Activated naive CD4-positive, alpha-beta T cell treated with anti-CD3 and anti-CD28 coated beads, Interleukin-2, amount 50 U/mL, for 24 hours (primary cell): ENCODE results near the gene DSN1.
"Not testable (repeated sequence)": the region's sequence is repeated elsewhere in the genome, so short reads cannot be mapped to it uniquely, and the experiment has no call there.

Experiments
- H3K27ac Mint-ChIP-seq: one replicate; pipeline ENCODE4 v1.8.0; 2021; ENCODE audit warnings: mild to moderate bottlenecking, mixed read lengths
- H3K27me3 Mint-ChIP-seq: one replicate; pipeline ENCODE4 v1.8.0; 2021; ENCODE audit warnings: mixed read lengths
- H3K36me3 Mint-ChIP-seq: one replicate; pipeline ENCODE4 v1.8.0; 2021; ENCODE audit warnings: mixed read lengths
- H3K4me1 Mint-ChIP-seq: one replicate; pipeline ENCODE4 v1.8.0; 2021; ENCODE audit warnings: mixed read lengths
- H3K4me3 Mint-ChIP-seq: one replicate; pipeline ENCODE4 v1.8.0; 2021; ENCODE audit warnings: mild to moderate bottlenecking, mixed read lengths
- H3K9me3 Mint-ChIP-seq: one replicate; pipeline ENCODE4 v1.8.0; 2021; ENCODE audit warnings: mixed read lengths

The DSN1 gene

GRCh38 chr20:36804425-36804824 is 30.9 kb upstream of the DSN1 start:
- Mint-ChIP-seq H3K9me3 (no peaks in the 10 kb centered on the region), H3K27me3 (no peaks in the 10 kb centered on the region), H3K27ac (no peak overlapping the region), H3K4me1 (no peaks in the 10 kb centered on the region), H3K4me3 (no peak overlapping the region), H3K36me3 (peaks cover 2% of the 10 kb centered on the region)

DNA sequence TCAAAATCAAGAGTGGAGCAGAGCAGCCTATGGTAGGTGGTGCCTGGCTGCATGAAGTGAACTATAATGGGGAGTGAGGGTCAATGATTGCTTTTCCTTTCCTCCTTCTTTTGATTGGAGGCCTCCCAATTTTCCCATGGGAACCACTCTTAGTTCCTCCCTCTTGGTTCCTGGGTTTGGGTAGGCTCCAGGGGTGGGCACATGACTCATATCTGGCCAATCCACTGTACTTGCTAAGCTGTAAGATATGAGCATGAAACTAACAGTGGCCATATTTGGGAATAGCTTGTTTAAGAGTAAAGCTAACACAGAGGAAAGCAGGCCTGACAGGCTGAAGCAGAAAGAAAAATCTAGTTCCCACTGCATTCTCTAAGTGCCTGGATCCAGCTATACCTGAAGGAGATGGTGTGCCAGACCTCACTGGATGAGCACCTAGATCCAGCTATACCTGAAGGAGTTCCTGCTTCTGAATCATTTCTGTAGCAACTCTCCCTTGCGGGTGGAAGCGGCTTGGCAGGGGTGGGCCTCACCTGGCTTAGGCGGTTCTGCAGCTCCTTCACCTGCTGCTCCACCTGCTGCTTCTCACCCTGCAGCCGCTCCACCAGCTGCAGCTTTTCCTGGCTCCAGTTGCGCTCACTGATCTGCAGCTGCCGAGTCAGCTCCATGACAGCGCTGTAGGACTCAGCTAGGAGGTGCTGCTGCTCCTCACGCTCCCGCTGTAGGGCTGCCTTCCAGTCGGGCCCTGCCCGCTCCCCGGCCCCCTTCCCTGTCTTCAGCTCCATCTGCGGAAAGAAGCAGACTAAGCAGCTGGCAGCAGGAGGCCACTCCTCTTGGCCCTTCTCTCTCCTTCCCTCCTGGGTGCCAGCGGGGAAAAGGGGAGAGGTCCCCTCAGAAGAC is 29.0 kb upstream of the DSN1 start:
- no peaks in the 10 kb centered on the region for H3K4me1 Mint-ChIP-seq
- H3K4me3 Mint-ChIP-seq = no peak overlapping the region
- no peak overlapping the region for H3K27ac Mint-ChIP-seq
- H3K27me3 Mint-ChIP-seq = no peaks in the 10 kb centered on the region
- peaks cover 2% of the 10 kb centered on the region for H3K36me3 Mint-ChIP-seq
- H3K9me3 Mint-ChIP-seq = no peaks in the 10 kb centered on the region

DNA sequence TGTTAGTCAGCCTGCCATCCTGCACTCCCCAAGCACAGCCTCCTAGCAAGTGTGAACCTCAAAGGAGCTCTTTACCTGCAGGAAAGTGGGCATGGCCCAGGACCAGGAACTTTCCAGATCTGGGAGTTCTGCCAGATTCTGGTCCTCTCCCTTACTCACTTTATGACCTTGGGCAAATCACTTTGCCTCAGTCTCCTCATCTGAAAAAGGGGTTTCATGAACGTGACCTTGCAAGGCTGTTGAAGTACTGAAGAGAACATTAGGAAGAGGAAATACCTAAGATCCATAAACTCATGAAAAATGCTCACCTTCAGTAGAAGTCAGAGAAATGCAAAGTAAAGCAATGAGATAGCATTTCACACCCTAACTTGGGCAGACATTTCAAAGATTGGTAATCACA is 26.8 kb upstream of the DSN1 start:
- H3K36me3 Mint-ChIP-seq = peaks cover 2% of the 10 kb centered on the region
- no peaks in the 10 kb centered on the region for H3K4me1 Mint-ChIP-seq
- no peak overlapping the region for H3K27ac Mint-ChIP-seq
- no peaks in the 10 kb centered on the region for H3K9me3 Mint-ChIP-seq
- no peak overlapping the region for H3K4me3 Mint-ChIP-seq
- no peaks in the 10 kb centered on the region for H3K27me3 Mint-ChIP-seq

- not testable (repeated sequence) for H3K4me3 Mint-ChIP-seq, H3K4me1 Mint-ChIP-seq, H3K9me3 Mint-ChIP-seq, H3K27me3 Mint-ChIP-seq, H3K36me3 Mint-ChIP-seq, H3K27ac Mint-ChIP-seq
Observed at GRCh38 chr20:36799313-36799712, 25.8 kb upstream of the DSN1 start.

DNA sequence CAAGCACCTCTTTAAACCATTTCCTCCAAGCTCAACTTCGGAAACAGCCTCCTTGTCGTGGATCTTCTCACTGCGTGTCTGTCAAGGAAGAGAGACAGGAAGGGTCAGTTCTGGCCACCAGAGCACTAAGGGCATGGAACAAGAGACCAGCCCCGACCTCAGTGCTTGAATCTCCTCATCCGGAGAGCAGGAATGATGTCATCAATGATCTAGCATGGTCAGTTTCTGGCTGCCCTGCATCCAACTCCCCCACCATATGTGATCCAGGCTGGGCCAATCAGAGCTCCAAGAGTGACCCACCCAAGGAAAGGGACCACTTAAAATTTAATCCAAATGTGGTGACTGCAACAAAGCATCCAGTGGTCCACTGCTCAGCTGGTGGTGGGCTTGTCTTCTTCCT is 23.3 kb upstream of the DSN1 start:
- Mint-ChIP-seq H3K4me1 (no peaks in the 10 kb centered on the region), H3K9me3 (no peaks in the 10 kb centered on the region), H3K27ac (no peak overlapping the region), H3K27me3 (no peaks in the 10 kb centered on the region), H3K4me3 (no peak overlapping the region), H3K36me3 (no peaks in the 10 kb centered on the region)

- no peaks in the 10 kb centered on the region for H3K9me3 Mint-ChIP-seq
- no peaks in the 10 kb centered on the region for H3K4me1 Mint-ChIP-seq
- H3K27ac Mint-ChIP-seq = no peak overlapping the region
- H3K36me3 Mint-ChIP-seq = no peaks in the 10 kb centered on the region
- H3K27me3 Mint-ChIP-seq = no peaks in the 10 kb centered on the region
- no peak overlapping the region for H3K4me3 Mint-ChIP-seq
Observed at GRCh38 chr20:36796117-36796516, 22.6 kb upstream of the DSN1 start.

GRCh38 chr20:36795691-36796090 is 22.1 kb upstream of the DSN1 start:
- Mint-ChIP-seq H3K9me3 (no peaks in the 10 kb centered on the region), H3K36me3 (no peaks in the 10 kb centered on the region), H3K4me3 (no peak overlapping the region), H3K4me1 (no peaks in the 10 kb centered on the region), H3K27ac (no peak overlapping the region), H3K27me3 (no peaks in the 10 kb centered on the region)

DNA sequence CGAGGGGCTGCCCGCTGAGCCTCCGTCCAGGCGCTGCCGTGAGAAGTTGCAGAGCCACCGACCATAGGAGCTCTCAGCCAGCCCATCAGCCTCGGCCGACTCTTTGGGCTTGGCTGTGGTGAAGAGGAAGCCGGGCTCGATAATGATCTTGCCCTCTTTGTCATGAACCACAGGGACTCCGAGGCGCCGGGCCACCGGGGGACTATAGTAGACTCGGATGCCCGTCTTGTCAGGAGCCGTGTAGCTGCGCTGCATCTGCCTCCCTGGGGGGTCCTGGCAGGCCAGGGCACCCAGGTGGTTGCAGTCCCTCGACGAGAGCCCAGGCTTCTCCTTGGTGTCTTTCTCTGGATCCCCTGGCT is 20.5 kb upstream of the DSN1 start:
- no peaks in the 10 kb centered on the region for H3K9me3 Mint-ChIP-seq
- H3K27me3 Mint-ChIP-seq = no peaks in the 10 kb centered on the region
- no peak overlapping the region for H3K27ac Mint-ChIP-seq
- H3K4me1 Mint-ChIP-seq = no peaks in the 10 kb centered on the region
- no peak overlapping the region for H3K4me3 Mint-ChIP-seq
- H3K36me3 Mint-ChIP-seq = no peaks in the 10 kb centered on the region

GRCh38 chr20:36793294-36794115 is 19.9 kb upstream of the DSN1 start:
- no peaks in the 10 kb centered on the region for H3K36me3 Mint-ChIP-seq
- H3K4me1 Mint-ChIP-seq = no peaks in the 10 kb centered on the region
- no peak overlapping the region for H3K4me3 Mint-ChIP-seq
- no peak overlapping the region for H3K27ac Mint-ChIP-seq
- H3K27me3 Mint-ChIP-seq = no peaks in the 10 kb centered on the region
- H3K9me3 Mint-ChIP-seq = no peaks in the 10 kb centered on the region

- H3K27ac Mint-ChIP-seq = no peak overlapping the region
- H3K36me3 Mint-ChIP-seq = no peaks in the 10 kb centered on the region
- H3K4me3 Mint-ChIP-seq = no peak overlapping the region
- H3K27me3 Mint-ChIP-seq = no peaks in the 10 kb centered on the region
- no peaks in the 10 kb centered on the region for H3K9me3 Mint-ChIP-seq
- no peaks in the 10 kb centered on the region for H3K4me1 Mint-ChIP-seq
Observed at GRCh38 chr20:36792422-36792821, 18.9 kb upstream of the DSN1 start.

DNA sequence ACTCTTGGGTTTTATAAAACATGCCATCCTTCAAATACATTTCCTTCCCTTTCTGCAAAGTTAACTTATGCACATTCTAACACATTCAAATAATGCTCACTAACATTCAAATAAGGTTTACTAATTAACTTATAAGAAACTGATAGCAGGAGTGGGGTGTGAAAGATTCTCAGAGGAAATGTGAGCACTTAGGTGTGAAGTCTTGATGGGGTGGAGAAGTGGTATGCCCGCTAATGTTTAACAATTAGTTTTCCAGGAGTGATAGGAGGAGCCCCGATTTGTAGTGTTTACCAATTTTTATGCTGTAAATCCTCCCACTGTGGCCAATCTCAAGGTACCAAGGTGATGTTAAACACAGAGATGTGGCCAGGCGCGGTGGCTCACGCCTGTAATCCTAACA is 18.3 kb upstream of the DSN1 start:
- Mint-ChIP-seq H3K9me3 (no peaks in the 10 kb centered on the region), H3K36me3 (no peaks in the 10 kb centered on the region), H3K27ac (no peak overlapping the region), H3K4me3 (no peak overlapping the region), H3K4me1 (no peaks in the 10 kb centered on the region), H3K27me3 (no peaks in the 10 kb centered on the region)

GRCh38 chr20:36786663-36787062 is 13.1 kb upstream of the DSN1 start:
- Mint-ChIP-seq H3K4me1 (no peaks in the 10 kb centered on the region), H3K9me3 (no peaks in the 10 kb centered on the region), H3K27me3 (no peaks in the 10 kb centered on the region), H3K27ac (no peak overlapping the region), H3K36me3 (no peaks in the 10 kb centered on the region), H3K4me3 (no peak overlapping the region)

- Mint-ChIP-seq H3K36me3 (no peaks in the 10 kb centered on the region), H3K27me3 (no peaks in the 10 kb centered on the region), H3K9me3 (no peaks in the 10 kb centered on the region), H3K4me3 (no peak overlapping the region), H3K27ac (no peak overlapping the region), H3K4me1 (no peaks in the 10 kb centered on the region)
Observed at GRCh38 chr20:36786246-36786645, 12.7 kb upstream of the DSN1 start.

DNA sequence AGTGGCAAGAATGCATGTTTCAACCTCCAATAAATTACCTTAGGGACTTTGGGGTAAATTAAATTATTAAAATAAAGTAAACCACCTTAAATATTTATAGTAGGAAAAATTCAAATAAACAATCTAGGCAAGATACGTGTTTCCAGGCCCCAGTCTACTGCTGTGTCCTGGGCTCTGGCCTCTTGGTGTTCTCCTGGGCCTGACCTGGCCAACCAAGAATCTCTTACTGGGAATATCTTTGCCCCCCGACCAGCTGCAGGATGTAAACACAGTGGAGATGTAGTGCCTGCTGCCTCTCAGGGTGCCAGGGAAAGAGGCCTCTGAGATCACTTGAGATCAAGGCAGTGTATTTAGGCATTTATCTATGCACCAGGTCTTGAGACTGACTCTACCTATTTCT is 11.7 kb upstream of the DSN1 start:
- no peaks in the 10 kb centered on the region for H3K36me3 Mint-ChIP-seq
- H3K4me1 Mint-ChIP-seq = no peaks in the 10 kb centered on the region
- H3K27ac Mint-ChIP-seq = no peak overlapping the region
- H3K27me3 Mint-ChIP-seq = no peaks in the 10 kb centered on the region
- H3K4me3 Mint-ChIP-seq = no peak overlapping the region
- H3K9me3 Mint-ChIP-seq = no peaks in the 10 kb centered on the region

GRCh38 chr20:36784900-36785299 is 11.3 kb upstream of the DSN1 start:
- Mint-ChIP-seq H3K36me3 (no peaks in the 10 kb centered on the region), H3K27ac (no peak overlapping the region)

DNA sequence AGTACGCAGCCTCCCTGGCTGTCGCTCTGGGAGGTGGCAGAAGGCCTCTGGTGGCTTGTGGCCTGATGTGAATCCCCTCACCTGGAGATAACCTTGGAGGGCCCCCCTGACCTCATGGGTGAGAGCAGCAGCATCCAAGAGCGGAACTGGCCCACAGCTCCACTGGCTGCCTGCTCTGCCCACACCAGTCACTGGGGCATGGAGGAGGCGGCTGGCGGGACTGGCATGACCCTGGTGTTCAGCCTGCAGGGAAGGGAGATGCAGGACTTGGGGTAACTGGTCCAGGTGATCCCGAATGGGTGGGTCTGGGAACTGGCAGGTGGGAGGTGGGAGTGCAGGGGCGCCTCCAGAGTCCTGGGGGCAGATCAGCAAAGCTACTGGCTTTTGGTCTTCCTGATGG is 10.6 kb upstream of the DSN1 start:
- Mint-ChIP-seq H3K36me3 (no peaks in the 10 kb centered on the region), H3K27ac (no peak overlapping the region), H3K4me3 (no peak overlapping the region), H3K9me3 (no peaks in the 10 kb centered on the region), H3K27me3 (no peaks in the 10 kb centered on the region), H3K4me1 (no peaks in the 10 kb centered on the region)

More at GRCh38 chr20:36784900-36785299, 11.3 kb upstream of the DSN1 start:
- no peaks in the 10 kb centered on the region for H3K9me3 Mint-ChIP-seq
- no peak overlapping the region for H3K4me3 Mint-ChIP-seq
- H3K27me3 Mint-ChIP-seq = no peaks in the 10 kb centered on the region
- H3K4me1 Mint-ChIP-seq = no peaks in the 10 kb centered on the region
